K562 (cell line): ENCODE measurements around the gene MYO3B. TPM values are rescaled to one million over a fixed set of nuclear protein-coding genes. Genes with fewer than 3 reads are reported as not detected.

Experiments
- REST ChIP-seq, 2 experiments: fragments of 450-650 bp; formaldehyde crosslinking in 1 of 2; IDR thresholded peaks; 2 replicates each; pipeline versions ENCODE4 v1.4.0 to v1.6.1; 2014 to 2020; ENCODE audit warnings: mild to moderate bottlenecking in 2 of 2, borderline replicate concordance in 1 of 2, low read depth in 1 of 2
- ZNF311 ChIP-seq: fragments of 250-450 bp; sonication (Bioruptor Pico); IDR thresholded peaks from 2 replicates; pipeline ENCODE4 v1.4.0; 2020; ENCODE audit warnings: mild to moderate bottlenecking, moderate library complexity
- ZNF79 ChIP-seq: fragments of 250-450 bp; sonication (Bioruptor Pico); IDR thresholded peaks from 2 replicates; pipeline ENCODE4 v1.4.0; 2020; ENCODE audit warnings: low read depth, mild to moderate bottlenecking, moderate library complexity
- polyA plus RNA-seq, 8 experiments: library from polyadenylated mRNA; depleted of rRNA in 4 of 8; stranded (reverse) in 5 of 8; unstranded in 3 of 8; fragments of >200 nt; fragmentation: Nextera tagmentation in 2 of 8; fragmentation: Illumina TruSeq in 1 of 8; extraction: Ambion mirVana in 2 of 8; extraction: Trizol in 1 of 8; gene quantifications; 2 replicates each; pipeline versions ENCODE4 v1.2.1 to v1.2.3, GENCODE V29; 2011 to 2014; ENCODE audit warnings: inconsistent platforms in 1 of 8, missing spikeins in 1 of 8
- total RNA-seq, 7 experiments: library from RNA; depleted of rRNA in 6 of 7; stranded (reverse); fragments of >200 nt in 6 of 7; fragmentation: Illumina TruSeq in 2 of 7; extraction: Trizol in 2 of 7; gene quantifications; 2 replicates each; pipeline versions ENCODE4 v1.2.1 to v1.2.3, GENCODE V29; 2011 to 2021; ENCODE audit warnings: low replicate concordance in 1 of 7

Gene MYO3B
- total and polyA plus RNA-seq, 9 of the 15 experiments (the other 6 are each of a cell fraction or from before 2014, with no cell fraction given), result 2.7 to 6.5 (median 3.6) TPM

DNA sequence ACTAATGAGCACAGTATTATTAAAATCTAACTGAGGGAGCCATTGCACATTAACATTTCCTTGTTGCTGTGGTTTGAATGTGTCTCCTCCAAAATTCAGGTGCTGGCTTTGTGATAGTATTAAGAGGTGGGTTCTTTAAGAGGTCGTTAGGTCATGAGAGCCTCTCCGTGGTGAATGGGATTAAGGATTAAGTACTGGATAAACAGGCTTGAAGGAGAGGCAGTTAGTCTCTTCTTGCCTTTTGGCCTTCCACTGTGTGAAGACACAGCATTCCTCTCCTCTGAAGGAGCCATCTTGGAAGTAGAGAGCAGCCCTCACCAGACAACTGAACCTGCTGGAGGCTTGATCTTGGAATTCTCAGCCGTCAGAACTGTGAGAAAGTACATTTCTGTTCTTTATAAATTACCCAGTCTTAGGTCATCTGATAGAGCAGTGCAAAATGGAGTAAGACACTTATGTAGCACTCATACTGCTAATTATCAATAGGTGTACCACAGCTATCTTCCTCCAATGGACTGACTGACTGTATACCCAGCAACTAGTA lies 182.7 kb downstream of the MYO3B start (continued):
- TF ChIP-seq REST (IDR thresholded peaks at IDR 0.05; ENCODE audit: borderline replicate concordance) (no peak), REST (CRISPR knock-in tag; IDR thresholded peaks at IDR 0.05; ENCODE audit: low read depth) (no peak), ZNF79 (peak; percentile 25; the same call in 1 of the 2 replicates), ZNF311 (CRISPR knock-in tag) (peak; percentile 73)
- TF ChIP-seq, all 486 proteins: peak for 8
